HG02763 (cell line): ENCODE data around the gene COPB2.
"Not testable (repeated sequence)": the region's sequence is repeated elsewhere in the genome, so short reads cannot be mapped to it uniquely, and the experiment has no call there.

ENCODE experiments used
- ATAC-seq: cut with Tn5 transposase; IDR thresholded peaks from one replicate; pipeline ENCODE4 v1.9.1; 2021; ENCODE audit warnings: mild to moderate bottlenecking, moderate library complexity; ENCODE audit not compliant: unreplicated experiment

The COPB2 gene

DNA sequence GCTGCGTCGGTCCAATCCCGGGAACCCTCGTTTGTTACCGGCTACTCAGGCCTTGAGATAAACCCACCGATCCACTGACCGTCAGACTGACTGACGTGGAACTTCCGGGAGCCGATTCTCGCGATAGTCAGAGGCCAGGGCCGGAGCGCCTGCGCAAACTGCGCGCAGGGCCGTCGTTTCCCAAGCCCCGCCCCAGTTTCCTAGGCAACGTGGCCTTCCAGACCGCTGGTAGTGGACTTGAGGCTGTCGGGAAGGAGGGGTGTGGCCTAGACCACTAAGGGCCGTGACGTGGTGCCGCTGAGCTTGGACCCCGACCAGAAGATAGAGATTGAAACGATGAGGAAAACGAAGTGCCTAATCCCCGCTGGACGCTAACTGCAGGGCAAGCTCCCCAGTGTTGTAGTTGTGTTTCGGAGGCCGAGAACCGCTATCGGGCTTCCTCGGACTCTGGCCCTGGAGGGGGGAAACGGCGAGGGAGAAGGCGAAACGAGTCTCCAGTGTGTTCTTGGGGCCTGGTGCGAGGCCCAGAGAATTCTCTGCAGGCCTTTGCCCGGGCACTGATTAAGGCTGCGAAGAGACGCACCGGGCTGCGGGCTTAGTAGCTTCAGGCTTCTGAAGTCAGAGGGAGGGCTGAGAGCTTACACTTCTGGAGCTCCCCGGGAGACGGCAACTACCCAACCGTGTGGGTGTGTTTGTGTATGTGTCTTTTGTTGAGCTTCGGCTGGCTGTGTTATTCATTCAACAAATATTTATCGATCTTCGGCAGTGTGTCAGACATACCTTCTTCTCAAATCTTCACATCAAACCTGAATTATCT lies at the start of gene COPB2:
Gene COPB2, minus strand, starts transcription at position 96 of the 817 bp plus-strand sequence. CDS start 97 bp downstream, outside the sequence.
- peak; percentile 98 for ATAC-seq

DNA sequence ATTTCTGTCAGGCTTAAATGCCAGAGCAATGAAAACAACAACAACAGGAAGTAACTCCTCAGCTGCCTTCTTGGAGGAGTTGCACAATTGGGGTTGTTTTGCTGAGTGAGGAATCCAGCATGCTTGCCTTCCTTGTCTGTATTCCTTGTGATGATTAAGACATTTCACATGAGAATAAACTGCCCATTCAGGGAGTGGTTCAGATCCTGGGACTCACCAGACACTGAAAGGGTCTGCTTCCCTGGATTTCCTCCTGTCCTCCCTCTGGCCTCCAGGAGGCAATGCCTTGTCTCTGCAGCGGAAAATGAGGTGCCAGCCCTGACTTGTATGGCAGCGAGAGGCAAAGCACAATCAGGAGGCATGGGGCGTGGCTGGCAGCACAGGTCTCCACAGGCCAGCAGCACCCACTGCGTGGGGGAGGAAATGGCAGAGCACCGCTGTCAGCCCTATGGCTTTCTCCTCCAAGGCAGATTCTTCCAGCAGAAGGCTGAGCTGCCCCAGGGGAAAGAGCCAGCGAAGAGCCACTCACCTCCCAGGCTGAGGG lies 45.4 kb upstream of the COPB2 start:
- no peak for ATAC-seq

DNA sequence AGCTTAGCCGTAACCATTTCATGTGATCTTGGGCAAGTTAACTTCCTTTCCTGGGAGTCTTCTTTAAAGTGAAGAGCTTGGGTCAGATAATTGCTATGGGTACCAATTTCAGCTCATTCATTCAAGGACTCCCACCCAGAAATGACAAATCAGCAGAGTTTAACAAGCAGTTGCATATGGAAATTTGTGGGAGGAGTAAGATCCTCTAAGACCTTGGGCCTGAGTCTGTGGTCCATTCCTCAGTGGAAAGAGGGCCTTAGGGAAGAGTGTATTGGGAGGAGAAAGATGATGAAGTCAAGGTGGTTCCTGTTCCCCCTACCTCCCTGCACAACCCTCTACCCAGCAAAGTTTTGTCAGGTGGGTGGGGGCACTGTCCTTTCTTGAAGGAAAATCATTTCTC lies 44.8 kb upstream of the COPB2 start:
- ATAC-seq: no peak

DNA sequence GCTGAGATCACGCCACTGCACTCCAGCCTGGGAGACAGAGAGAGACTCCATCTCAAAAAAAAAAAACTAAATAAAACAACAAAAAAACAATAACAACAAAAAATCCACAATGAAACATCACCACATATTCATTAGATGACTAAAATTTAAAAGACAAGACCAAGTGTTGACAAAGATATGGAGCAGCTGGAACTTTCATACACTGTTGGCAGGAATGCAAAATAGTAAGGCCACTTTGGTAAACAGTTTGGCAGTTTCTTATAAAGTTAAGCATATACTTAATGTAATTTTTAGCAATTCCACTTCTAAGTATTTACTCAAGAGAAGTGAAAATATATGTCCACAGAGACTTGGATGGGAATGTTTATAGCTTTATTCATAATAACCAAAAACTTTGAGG lies 43.6 kb upstream of the COPB2 start:
- ATAC-seq: no peak

DNA sequence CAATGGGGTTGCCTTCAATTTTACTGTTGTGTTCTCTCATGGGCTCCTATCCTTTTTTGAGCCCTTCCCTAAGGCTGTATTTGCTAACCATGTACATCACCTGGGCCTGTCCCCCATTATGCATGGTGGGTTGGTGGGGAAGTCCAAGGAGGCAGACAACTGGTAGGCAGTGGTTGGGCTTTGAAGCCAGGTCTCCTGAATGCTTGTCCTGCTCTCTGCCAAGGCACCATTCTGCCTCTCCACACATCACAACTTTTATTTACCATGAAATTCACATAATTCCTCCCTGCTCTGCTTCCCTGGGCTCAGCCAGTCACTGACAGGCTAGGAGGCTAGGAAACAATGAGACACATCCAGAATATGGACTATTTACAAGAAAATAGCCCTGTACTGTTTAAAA lies 41.0 kb upstream of the COPB2 start:
- ATAC-seq: no peak

DNA sequence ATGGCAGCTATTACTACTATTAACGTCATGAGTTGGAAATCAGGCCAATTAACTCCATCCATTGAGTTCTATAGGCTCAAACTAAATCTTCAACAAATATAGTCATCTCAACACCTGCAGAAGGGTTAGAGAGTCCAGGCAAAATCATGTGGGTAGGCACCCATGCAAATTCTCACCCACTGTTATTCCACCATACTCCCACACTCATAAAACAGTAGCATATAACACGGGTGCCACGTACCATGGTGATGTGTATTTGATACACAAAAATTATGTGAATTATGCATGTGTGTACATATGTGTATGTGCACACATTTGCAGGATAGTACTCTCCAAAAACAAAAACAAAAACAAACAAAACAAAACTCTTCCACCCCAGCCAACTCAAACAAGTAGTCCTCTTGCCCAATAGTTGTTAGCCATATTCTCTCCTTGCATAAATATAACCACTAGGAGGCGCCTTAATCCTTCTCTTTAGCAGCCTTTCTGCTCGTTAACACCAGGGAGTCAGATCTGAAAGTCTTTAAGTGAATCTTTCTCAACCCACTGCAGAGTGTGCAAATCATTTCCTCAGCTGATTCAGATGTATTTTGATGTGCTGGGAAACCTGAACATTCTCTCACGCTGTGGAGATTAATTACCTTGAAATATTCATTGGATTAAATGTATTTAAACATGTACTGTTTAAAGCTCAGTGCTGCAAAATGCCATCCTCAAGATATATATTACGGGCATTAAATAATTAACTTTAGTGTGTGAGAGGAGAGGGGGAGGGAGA lies 38.0 kb upstream of the COPB2 start:
- peak; percentile 65 for ATAC-seq

DNA sequence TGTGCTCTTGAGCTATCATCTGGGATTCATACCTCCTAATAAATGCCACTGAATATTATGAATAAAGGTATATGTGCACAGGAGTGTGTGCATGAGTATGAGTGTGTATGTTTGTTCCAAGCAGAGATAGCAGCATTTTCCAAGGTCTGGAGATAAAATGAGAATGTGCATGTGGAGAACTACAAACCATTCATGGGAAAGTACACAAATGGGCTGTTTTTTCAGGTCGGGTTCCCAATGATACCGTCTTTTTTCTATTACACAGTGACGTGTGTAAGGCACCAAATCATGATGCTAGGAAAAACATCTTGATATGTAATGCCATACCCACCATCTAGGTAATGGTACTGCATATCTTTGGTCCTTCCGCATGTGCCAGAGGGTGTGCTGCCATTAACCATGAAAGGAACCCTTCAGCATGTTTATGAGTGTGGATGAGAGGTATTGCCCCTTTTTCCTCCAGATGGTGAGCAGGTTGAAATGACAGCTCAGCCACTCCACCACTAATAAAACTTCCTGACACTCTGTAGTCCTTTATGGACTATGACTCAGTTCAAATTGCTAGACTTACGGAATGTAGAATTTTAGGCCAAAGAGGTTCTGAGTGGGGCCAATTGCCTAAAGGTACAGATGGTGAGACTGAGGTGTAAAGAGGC lies 36.4 kb upstream of the COPB2 start:
- ATAC-seq: no peak

DNA sequence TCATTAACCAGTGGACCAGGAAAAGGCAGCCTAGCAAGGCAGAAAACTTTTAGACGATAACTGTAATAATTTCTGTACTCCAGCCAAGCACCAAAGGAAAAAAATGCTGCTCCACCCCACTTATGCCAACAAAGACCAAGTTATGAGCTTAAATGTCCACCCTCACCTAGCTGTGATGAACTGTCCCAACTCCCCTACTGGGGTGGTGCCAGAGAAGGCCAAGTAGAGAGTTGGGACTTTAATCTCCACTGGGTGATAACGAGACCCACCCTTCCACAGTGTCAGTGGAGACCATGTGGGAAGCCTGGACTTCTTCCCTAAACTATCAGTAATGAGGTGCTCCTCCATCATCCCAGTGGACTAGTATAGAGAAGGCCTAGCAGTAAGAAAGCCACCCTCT lies 33.8 kb upstream of the COPB2 start:
- ATAC-seq: no peak

DNA sequence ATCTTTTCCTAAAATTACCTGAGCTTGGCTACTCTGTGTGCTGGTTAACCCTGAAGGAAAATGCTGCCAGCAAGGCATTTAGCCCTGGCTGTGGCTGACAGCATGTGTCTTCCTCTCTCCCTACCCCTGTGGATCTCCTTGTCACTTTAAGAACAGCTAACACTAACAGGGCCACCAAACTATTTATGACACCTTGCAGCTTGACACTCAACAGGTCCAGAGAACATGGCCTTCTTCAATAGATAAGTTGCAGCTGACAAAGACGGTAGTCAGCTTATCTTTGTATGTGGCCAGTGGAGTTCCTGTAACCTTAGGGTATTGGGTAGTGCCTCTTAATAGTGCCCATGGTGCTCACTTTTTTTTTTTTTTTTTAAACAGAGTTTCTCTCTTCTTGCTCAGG lies 32.0 kb upstream of the COPB2 start:
- no peak for ATAC-seq

DNA sequence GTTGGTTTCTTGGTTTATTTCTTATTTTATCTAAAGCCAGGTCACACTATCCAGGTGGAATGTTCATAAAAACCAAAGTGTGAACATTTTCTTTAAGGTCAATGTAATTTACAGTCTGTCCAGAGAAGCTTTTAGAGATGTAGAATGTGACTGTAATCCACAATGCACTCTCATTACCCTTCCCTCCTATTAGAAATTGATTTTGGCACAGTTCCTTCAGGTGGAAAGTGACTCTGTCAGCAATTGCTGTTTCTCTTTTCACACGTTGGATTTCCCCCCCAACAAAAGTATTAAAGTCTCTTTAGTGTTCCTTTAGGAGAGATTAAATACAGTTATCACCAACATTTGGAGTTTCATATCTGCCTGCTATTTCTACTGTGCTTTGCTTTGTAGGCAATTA lies 31.6 kb upstream of the COPB2 start:
- no peak for ATAC-seq

DNA sequence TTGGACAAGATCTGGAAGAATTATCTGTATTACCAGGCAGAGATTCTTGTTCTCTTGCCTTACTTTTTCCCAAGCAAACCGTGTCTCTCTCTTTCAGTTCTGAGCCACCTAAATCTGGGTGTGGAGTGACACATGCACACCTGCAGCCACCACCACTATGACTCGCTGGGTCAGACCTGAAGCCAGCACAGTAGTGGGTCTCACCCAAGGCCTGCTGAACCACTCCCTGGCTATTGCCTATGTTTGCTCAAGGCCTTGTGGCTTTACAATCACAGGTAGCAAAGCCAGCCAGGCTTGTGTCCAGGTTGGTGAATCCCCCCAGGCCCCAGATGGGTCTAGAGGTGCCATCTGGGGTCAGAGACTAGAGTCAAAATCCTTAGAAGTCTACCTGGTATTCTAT lies 28.7 kb upstream of the COPB2 start:
- ATAC-seq: no peak

DNA sequence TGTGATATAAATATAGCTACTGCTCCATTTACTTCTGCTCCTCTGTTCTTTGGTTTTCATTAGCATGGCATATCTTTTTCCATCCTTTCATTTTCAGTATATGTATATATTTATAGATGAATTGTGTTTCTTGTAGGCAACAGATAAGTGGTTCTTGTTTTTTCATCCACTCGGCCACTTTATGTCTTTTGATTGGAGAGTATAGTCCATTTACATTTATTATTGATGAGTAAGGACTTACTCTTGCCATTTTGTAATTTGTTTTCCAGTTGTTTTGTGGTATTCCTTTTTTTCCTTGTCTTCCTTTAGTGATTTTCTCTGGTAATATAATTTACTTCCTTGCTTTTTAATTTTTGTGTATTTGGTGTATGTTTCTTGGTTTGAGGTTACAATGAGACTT lies 26.8 kb upstream of the COPB2 start:
- ATAC-seq: no peak

DNA sequence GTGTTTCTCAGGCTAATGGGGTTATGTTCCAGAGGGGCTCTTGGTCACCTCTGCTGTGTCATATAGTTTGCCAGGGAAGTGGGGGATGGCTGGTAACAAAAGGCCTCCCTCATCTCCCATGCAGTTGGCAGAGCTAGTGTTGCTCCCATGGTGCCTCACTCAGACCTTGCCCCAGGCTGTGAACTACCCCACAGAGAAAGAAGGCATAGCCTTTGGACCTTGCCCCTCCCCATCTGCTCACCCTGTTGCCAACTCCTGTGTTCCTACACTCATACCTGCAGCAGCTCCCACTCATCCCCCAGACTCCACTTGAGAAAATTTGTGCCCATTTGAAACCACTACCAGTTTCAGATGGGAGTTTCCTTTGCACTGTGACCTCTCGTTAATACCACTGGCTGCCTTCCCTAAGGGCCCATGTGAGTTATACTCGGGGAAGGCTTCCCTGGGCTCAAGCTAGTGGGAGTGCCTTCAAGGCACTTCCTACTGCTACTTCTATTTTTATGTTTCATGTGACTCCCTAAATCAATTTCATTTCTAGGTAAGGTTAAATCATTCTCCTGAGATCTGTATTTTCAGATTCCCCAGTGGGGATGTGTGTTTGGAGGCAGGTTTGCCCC lies 25.3 kb upstream of the COPB2 start:
- ATAC-seq: no peak

DNA sequence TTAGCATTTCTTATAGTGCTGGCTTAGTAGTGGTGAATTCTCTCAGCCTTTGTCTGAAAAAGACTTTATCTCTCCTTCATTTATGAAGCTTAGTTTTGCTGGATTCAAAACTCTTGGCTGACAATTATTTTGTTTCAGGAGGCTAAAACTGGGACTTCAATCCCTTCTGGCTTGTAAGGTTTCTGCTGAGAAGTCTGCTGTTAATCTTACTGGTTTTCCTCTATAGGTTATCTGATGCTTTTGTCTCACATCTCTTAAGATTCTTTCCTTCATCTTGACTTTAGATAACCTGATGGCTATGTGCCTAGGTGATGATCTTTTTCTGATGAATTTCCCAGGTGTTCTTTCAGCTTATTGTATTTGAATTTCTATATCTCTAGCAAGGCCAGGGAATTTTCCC lies 23.4 kb upstream of the COPB2 start:
- ATAC-seq: not testable (repeated sequence)

DNA sequence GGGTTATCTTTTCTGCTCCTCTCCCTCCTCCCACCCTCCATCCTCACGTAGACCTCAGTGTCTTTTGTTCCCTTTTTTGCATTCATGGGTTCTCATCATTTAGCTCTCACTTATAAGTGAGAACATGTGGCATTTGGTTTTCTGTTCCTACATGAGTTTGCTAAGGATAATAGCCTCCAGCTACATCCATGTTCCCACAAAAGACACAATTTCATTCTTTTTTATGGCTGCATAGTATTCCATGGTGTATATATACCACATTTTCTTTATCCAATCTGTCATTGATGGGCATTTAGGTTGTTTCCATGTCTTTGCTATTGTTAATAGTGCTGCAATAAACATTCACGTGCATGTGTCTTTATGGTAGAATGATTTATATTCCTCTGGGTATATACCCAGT lies 11.7 kb upstream of the COPB2 start:
- ATAC-seq: not testable (repeated sequence)

DNA sequence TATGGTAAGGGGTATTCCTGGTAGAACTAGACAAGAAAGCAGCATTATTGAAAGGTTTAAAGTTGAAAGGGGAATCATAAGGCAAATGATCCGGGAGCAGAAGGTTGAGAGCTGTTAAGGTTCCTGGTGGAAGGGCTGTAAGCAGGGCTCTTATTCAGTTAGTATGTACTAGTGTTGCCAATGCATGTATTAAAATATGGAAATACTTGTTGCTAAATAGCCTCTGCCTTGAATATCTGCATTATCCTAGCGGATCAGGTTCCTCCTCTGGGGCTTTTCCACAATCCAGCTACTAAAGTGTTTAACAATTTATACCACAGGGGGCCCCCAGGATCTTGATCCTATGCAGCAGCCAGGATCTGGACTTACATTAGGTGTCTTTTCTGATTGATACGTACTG lies 7.3 kb upstream of the COPB2 start:
- no peak for ATAC-seq

DNA sequence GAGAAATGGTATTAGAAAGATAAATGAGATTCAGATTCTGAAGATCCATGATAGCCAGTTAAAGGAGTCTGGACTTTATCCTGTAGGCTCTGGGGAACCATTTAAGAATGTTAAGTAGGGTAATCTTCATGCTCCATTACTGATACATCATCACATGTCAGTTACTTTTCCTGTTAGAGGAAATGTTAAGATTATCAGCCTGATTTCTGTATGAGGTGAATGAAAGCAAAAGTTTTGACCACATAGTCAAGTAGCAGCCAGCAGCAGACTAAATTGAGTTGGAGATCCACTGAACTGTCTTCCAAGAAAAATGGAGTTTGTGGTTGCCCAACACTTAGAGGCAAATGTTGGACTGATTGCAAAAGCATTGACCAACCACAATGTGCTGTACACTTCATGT lies 4.7 kb upstream of the COPB2 start:
- ATAC-seq: no peak

DNA sequence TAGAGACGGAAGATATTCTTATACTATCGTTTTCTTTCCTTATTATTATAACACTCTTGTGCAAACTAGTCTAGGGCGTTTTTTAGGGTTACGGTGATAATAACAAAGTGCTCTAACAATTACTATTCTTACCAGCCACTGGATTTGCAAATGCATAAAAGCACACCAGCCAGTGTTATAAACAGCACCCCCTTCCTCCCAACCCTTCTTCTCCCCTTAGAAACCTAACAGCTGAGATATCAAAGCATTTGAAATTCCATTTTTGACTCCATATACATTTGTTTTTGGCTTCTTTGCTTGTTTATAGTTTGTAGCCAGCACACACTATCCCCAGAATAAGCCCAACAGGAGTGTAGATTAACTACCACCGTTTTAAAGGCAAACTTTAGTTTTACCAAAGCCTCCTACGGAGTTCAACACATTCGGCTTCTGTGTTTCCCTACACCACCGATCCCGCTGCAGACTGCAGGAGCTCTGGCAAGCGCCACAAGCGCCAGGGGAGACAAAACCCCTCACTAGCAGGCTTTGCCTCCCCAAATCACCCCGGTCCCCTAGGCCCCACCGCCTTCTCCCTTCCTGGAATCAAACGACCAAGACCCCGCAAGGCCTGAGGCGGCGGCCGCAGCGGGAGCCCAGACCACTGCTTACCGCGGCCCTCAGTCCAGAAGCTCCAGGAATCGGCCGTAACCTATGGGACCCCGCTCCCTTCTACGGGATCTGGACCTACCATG lies 461 bp downstream of the COPB2 start:
- peak; percentile 39 for ATAC-seq

DNA sequence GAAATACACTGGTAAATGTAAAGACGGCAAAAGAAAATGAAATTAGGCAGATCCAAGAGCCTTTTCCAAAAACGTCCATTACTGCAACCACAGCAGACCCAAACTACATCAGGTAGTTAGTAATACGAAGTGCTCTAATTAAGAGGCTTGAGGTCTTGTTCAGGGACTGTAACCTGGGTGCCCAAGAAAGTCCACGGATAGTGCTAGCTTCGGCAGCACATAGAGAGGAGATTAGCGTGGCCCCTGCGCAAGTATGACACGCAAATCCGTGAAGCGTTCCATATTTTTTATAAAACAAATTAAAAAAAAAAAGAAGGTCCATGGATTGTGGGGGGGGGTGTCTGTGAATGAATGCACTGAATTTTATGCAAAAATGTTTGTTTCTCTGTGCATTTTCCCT lies 1.4 kb downstream of the COPB2 start:
- ATAC-seq: no peak

DNA sequence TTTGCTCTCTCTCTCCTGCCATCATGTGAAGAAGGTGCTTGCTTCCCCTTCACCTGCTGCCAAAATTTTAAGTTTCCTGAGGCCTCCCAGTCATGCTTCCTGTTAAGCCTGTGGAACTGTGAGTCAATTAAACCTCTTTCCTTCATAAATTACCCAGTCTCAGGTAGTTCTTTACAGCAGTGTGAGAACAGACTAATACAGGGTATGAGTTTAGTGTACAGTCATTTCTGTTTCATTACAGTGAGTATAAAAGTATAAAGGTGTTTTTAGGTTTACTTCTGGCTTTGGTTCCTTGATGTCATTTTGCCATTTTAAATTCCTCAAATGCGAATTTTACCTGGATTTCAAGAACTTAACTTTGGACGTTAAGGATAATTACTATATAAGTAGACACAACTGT lies 7.2 kb downstream of the COPB2 start:
- ATAC-seq: not testable (repeated sequence)
